Activated naive CD4-positive, alpha-beta T cell treated with anti-CD3 and anti-CD28 coated beads, Interleukin-2, amount 50 U/mL, for 16 hours (primary cell): Measurements from ENCODE around the gene RBBP5.

Source experiments
- DNase-seq: peaks from one replicate; pipeline ENCODE4 v3.0.0-alpha.2; 2020

Gene RBBP5

DNA sequence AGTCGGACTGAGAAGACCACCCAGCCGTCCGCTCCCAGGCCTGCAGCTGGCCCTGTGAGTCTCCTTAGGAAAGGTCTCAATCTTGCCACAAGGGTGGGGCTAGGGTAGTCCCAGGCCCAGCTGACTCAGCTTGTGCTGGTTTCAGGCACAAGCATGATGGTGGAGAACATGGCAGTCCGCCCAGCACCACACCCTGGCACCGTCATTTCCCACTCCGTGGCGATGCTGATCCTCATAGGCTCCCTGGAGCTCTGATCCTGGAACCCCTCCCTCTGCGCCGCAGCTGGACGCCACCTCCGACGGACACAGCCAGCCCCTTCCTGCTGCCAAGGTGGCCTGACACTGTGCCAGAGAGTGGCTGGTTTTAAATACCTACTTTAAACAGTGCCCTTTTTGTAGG is 48.3 kb downstream of the RBBP5 start:
- DNase-seq: no peak

DNA sequence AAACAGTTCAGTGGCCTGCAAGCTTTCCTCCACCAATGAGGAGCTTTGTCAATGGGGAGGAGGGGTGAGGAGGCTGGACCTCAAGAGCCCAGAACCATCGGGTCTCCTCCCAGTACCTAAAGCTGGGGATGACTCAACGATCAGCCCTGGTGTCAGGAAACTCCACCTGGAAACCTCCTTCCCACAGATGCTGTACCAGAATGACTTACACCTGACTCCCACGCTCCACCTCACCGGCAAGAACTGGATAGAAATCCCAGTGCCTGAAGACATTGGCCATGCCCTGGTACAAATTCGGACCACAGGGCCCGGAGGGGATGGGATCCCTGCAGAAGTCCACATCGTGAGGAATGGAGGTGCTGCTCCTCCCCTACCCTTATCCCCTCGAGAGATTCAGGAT is 48.9 kb downstream of the RBBP5 start:
- no peak for DNase-seq

DNA sequence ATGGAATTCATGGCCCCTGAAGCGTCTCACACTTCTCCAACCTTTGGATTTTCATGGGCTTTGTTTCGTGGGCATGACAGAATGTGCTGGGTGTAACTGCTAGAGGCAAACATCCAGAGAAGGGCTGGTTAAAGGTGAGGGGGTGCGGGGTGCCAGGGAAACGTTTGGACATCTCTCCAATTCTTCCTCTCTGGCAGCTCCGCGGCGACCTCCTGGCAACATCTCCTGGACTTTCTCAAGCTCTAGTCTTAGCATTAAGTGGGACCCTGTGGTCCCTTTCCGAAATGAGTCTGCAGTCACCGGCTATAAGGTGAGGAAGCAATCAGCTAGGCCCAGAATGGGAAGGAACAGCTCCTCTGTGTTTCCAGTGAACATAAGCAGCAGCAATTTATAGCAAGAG is 49.5 kb downstream of the RBBP5 start:
- DNase-seq: no peak

DNA sequence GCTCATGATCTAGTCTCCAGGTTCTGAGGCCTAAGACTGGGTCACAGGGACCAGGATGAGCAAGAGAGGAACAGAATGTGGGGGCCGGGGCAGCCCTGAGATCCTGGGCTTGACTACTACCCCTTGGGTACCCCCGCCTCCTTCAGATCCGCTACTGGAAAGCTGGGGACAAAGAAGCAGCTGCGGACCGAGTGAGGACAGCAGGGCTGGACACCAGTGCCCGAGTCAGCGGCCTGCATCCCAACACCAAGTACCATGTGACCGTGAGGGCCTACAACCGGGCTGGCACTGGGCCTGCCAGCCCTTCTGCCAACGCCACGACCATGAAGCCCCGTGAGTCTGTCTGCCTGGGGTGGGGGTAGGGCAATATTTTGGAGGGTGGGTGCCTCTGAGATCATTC is 50.0 kb downstream of the RBBP5 start:
- DNase-seq: no peak

DNA sequence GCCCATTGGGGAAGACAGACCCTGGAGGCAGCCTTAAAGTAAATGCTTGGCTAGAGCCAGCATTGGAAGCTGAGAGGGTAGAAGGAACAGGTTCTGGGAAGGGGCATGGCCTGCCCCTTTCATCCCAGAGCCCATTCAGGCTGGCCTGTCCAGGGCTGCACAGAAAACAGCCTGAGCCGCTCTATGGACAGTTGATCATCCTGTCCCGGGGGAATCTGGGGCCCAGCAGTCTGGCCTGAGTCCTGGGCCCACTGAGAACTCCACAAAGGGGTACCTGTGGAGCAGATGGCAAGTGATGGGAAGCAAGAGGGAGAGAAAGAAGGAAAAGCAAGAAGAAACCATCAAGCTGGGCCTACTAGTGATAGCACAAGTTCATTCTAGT is 50.8 kb downstream of the RBBP5 start:
- DNase-seq: no peak

GRCh38 chr1:205069371-205070125 is 52.2 kb downstream of the RBBP5 start:
- DNase-seq: no peak

DNA sequence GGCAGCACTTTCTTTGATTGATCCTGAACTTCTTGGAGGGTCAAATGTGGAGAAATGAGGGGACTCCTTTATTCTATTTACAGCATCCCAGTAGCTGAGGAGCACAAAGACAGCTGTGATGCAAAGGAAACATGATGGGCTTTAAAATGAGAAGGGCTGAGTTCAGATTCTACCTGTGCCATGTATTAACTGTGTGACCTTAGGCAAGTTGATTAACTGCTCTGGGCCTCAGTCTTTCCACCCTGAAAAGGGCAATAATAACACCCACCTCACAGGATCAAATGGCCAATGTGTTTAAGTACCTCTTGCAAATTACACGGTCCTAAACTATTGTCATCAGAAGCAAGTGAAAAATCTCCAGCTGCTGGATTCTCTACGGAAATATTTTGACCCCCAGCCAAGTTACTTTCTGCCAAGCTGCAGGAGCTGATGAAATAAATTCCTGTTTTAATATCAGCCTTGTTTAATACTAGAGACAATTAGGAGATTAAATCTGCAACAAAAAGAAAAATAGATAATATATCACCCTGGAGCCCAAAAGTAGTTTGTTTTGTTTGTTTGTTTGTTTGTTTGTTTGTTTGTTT is 53.2 kb downstream of the RBBP5 start:
- DNase-seq: no peak

DNA sequence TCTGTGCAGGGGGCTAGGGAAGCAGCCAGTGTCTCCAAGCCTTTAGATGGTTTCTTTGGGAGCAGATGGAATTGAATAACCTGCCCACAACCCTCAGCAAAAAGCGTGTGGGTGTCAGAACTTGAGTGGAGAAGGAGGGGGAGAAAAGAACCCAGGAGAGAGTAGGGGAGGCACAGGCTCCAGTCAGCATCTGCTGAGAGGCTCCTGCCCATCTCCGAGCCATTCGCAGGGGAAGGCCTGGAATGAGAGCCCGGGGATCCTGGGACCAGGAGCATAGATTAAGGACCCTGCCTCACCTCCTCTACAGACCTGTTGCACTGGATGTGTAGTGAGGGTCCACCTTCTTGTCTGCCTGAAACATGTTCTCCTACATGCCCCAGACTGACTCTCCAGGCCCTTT is 53.8 kb downstream of the RBBP5 start:
- no peak for DNase-seq

DNA sequence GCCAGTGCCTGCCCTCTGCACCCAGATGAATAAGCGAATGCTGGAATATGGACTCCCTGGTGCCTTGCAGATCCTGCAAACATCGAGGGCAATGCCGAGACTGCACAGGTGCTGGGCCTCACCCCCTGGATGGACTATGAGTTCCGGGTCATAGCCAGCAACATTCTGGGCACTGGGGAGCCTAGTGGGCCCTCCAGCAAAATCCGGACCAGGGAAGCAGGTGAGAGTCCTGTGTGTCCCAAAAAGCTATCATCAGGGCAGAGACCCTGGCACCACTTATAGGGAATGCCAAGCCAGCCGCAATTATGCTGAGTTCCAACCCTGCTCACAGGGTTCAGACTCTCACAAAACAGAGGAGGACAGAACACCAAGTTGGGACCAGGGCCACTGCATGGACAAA is 54.7 kb downstream of the RBBP5 start:
- no peak for DNase-seq

DNA sequence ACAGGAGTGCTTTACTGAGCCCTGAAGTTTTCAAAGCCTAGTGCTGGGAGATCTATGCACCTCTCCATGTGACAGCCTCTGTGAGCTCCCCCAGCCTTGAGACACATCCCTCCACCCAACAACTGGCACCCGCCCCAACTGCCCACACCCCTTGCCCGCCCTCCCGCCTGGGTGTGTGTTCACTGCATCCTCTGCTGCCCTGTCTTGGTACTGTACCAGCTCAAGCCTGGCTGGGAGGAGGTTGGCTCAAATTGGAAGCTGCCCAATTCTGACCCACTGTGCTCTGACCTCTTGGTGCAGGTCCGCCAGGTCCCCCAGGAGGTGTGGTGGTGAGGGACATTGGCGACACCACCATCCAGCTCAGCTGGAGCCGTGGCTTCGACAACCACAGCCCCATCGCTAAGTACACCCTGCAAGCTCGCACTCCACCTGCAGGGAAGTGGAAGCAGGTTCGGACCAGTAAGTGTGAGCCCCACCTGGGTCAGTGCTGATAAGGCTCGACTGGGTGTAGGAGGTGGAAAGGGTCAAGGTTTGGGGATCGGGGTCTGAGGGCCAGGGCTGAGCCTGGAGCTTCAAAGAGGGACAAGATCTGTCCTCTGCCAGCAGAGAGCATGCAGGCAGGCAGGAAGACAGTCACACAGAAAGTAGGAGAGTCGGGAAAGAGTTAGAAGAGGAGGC is 55.5 kb downstream of the RBBP5 start:
- DNase-seq: no peak

DNA sequence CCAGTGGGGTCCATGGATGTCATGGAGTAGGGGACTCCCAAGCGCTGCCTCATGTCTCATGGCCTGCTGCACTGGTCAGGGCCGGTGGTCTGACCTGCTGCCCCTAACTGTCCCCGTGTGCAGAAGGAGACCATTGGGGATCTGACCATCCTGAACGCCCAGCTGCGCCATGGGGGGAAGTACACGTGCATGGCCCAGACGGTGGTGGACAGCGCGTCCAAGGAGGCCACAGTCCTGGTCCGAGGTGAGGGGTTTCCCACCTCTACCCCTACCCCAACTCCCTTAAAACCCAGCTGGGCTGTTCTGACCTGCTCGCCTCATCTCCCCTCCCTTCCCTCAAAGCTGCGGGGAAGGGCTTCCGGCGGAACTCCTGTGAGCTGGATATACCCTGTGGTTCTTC is 56.1 kb downstream of the RBBP5 start:
- DNase-seq: no peak

DNA sequence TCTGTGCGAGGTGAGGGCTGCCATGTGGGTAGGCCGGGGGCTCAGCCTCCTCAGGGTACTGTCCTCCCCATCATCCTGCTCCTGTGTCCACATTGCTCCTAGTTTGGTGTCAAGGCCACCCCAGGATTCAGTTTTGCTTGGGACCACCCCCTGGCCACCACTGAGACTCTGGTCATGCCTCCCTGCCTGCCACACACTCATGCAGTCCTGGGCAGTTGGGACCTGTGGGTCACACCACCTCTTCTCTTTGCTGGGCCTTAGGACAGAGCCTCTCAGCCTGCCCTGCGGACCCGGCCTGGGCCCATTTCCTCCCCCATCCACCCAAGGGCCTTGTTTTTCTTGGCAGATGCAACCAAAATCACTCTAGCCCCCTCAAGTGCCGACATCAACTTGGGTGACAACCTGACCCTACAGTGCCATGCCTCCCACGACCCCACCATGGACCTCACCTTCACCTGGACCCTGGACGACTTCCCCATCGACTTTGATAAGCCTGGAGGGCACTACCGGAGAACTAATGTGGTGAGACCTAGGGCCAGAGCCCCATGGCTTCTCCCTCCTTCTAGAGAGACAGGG is 56.9 kb downstream of the RBBP5 start:
- DNase-seq: no peak

DNA sequence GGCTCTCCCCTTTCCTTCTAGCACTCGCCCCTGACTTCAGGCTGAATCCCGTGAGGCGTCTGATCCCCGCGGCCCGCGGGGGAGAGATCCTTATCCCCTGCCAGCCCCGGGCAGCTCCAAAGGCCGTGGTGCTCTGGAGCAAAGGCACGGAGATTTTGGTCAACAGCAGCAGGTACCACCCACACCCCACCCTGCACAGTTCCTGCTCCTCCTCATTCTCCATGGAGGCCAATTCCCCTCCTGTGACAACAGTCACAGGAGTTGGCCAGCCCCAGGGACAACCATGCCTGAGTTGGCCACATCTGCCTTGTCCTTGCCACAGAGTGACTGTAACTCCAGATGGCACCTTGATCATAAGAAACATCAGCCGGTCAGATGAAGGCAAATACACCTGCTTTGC is 57.5 kb downstream of the RBBP5 start:
- no peak for DNase-seq

DNA sequence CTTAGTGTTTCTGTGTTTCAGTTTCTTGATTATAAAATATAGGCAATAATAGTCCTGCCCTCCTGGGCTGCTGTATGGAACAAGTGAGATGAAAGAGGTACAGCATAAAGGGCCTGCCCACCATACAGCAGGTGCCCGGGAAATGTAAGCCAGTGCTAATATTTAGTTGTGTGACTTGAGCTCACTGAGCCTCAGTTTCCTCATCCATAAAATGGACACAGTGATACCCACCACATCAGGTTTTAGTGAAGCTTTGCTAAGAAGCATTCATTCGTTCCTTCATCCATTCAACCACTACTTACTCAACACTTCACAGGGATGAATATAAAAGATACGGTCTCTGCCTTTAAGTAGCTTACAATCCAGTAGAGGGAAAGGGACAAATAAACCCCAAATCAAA is 58.9 kb downstream of the RBBP5 start:
- DNase-seq: no peak

DNA sequence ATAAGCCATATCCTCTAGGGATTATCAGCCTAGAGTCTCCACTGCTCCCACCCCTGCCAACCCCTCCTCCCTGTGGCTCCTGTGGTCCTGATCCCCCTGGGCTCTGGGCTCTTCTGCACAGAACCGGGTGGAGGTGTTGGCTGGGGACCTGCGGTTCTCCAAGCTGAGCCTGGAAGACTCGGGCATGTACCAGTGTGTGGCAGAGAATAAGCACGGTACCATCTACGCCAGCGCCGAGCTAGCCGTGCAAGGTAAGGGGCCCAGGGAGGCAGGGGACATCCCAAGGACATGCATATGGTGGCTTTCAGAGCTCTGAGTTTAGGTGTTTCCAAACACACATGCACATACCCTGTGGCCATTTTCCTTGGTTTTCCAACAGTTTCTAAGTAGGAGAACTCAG is 59.5 kb downstream of the RBBP5 start:
- DNase-seq: no peak

GRCh38 chr1:205061665-205062069 is 60.1 kb downstream of the RBBP5 start:
- peak; percentile 70 for DNase-seq

DNA sequence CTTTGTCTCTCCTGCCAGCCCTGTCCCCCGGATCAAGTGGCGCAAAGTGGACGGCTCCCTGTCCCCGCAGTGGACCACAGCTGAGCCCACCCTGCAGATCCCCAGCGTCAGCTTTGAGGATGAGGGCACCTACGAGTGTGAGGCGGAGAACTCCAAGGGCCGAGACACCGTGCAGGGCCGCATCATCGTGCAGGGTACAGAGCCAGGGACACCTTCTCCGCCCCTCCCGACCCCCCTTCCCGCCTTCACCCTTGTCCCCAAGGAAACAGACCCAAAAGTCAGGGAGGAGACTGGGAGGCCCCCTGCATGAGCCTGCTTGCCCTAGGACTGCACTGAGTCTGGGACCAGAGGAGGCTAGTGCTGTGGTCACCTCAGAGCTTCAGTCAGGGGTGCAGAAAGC is 60.6 kb downstream of the RBBP5 start:
- DNase-seq: no peak

GRCh38 chr1:205060746-205061145 is 61.0 kb downstream of the RBBP5 start:
- no peak for DNase-seq

DNA sequence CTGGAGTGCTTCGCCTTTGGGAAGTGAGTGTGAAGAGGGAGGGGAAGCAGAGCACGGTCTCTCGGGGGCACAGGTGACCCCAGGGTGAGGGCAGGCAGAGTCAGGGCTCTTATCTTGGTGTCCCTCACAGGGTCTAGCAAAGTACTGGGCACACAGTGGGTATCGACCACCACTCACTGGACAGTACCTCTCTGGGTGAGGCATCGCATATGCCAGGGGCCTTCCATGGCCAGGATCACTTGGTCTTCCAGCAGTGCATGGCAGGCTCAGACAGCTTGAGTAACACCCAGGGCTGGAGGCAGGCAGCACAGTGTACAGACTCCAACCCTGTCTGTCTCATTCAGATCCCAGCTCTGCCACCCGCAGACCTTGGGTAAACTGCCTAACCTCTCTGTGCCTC is 62.1 kb downstream of the RBBP5 start:
- DNase-seq: no peak

DNA sequence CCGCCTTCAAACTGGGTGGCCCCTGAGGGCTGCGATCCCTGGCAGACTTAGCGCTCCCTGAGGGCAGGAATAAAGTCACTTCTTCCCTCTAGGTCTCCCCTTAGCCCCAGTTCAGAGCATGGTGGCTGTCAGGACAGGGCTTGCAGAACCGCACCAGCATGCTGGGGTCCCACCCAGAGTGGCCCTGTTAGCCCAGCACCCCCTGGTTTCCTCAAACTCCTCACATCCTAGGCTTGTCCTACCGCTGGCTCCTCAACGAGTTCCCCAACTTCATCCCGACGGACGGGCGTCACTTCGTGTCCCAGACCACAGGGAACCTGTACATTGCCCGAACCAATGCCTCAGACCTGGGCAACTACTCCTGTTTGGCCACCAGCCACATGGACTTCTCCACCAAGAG is 62.9 kb downstream of the RBBP5 start:
- no peak for DNase-seq

- DNase-seq: no peak
Observed at GRCh38 chr1:205057808-205058575, 63.8 kb downstream of the RBBP5 start.

GRCh38 chr1:205056956-205057568 is 64.7 kb downstream of the RBBP5 start:
- no peak for DNase-seq

DNA sequence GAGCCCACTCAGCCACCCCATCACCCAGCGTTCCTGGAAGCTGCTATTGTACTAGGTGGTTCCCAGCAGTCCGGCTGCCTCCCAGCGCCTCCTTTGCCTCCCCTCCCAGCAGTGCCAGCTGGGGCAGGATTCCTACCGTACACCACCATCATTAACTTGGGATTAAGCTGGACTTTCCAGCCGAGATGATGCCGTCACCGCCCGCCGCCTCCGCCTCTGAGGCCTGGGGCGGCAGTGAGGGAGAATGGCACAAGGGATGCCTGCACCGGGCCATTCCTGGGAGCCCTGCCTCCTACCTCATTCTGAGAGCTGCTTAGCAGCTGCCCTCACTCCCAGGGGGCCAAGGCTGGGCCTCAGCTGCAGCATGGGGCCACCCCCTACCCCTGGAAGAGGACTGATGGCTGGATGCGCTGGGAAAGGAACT is 65.6 kb downstream of the RBBP5 start:
- no peak for DNase-seq
